GM10248 (cell line): ENCODE data around the gene CCDC85C.

Experiments used
- CTCF ChIA-PET: fragments of 300-600 bp; sonication (Branson Sonifier 250); formaldehyde crosslinking; extraction: SDS; loops from one replicate; lab custom pipeline; 2021; ENCODE audit warnings: antibody characterized with exemption; lab: Yijun Ruan, JAX
- POLR2A ChIA-PET: fragments of 350-650 bp; sonication (Branson Sonifier 250); formaldehyde crosslinking; extraction: SDS; loops from one replicate; lab custom pipeline; 2020; ENCODE audit warnings: antibody characterized with exemption; lab: Yijun Ruan, JAX
- DNase-seq: peaks from one replicate; pipeline ENCODE4 v3.0.0; 2012; ENCODE audit errors: extremely low spot score
- CTCF ChIP-seq: IDR thresholded peaks from 2 replicates; pipeline ENCODE4 v1.5.1; 2012; ENCODE audit warnings: mild to moderate bottlenecking, low read depth; ENCODE audit errors: extremely low read depth, missing control alignments, control extremely low read depth

The CCDC85C gene

DNA sequence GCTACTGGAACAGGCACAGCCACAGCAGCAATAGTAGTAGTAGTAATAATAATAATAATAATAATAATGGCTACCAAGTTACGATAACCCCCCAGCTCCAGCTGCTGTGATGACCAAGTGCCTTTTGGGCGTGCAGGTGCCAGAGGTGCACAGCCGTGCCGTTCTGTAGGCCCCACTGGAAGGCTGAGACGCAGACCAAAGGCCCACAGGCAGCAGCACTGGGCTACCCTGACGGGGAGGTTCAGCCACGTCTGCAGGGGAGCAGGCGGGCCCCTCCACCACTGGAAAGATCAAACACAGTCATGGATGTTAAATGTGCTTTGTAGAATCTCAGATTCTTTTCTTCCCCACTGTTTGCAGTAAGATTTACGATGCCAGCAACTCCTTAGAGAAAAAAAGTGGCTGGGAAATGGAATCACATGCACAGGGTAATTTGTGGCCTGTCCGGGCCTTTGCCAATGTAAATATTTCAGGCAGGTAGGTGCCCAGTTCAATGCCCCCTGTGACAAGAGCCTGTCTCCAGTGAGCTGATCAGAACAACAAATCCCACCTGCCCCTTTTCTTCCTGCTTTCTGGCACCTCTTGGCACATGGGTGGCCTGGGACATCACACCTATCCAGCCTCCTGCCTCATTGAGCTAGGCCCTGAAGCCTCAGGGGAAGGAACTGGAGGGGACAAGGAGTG, 32.6 kb downstream of the CCDC85C start:
- POLR2A ChIA-PET, result no interaction called here
- CTCF ChIA-PET, result no interaction called here
- TF ChIP-seq CTCF, result no peak
- no peak for DNase-seq

GRCh38 chr14:99570544-99571302, 33.3 kb downstream of the CCDC85C start:
- POLR2A ChIA-PET, result no interaction called here
- no peak for TF ChIP-seq CTCF
- no peak for DNase-seq
- CTCF ChIA-PET, result interaction anchor here (1.3 kb wide), 1 partner anchor 14 kb away, joined by 3 read pairs; no protein-coding TSS in a partner anchor

DNA sequence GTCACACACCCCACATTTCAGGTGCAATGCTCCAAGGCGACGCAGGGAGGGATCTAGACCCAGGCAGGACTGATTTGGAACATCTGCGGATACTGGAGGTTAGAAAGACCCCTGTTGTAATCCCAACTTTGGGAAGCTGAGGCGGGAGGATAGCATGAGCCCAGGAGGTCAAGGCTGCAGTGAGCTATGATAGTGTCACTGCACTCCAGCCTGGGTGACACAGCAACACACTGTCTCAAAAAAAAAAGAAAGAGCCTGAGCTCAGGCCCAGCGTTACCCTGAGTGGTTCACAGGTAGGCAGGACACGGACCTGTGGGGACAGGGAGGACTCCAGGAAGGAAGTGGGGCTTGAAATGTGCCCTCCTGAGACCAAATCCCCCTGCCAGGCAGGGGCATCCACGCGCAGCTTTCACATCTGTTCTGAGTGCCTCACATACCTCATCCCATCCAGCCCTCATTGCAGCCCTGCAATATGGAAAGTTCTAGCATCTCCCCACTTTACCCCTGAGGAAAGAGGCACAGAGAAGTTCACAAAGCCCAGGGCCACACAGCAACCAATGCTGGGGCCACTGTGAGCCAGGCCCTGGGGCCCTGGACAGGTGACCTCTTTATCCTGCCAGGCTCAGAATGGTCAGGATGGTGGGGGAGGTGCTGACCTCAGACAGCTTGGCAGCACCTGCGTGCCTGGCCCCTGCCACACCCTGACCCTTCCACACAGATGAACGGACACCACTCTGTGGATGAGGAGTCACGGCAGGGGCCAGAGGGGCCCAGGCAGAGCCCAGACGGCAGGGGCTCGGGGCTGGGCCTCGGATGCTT, 34.1 kb downstream of the CCDC85C start:
- ChIA-PET CTCF (interaction anchor here (1.3 kb wide), 1 partner anchor 15 kb away, joined by 3 read pairs; no protein-coding TSS in a partner anchor), POLR2A (no interaction called here)
- TF ChIP-seq CTCF, result no peak
- DNase-seq, result no peak

DNA sequence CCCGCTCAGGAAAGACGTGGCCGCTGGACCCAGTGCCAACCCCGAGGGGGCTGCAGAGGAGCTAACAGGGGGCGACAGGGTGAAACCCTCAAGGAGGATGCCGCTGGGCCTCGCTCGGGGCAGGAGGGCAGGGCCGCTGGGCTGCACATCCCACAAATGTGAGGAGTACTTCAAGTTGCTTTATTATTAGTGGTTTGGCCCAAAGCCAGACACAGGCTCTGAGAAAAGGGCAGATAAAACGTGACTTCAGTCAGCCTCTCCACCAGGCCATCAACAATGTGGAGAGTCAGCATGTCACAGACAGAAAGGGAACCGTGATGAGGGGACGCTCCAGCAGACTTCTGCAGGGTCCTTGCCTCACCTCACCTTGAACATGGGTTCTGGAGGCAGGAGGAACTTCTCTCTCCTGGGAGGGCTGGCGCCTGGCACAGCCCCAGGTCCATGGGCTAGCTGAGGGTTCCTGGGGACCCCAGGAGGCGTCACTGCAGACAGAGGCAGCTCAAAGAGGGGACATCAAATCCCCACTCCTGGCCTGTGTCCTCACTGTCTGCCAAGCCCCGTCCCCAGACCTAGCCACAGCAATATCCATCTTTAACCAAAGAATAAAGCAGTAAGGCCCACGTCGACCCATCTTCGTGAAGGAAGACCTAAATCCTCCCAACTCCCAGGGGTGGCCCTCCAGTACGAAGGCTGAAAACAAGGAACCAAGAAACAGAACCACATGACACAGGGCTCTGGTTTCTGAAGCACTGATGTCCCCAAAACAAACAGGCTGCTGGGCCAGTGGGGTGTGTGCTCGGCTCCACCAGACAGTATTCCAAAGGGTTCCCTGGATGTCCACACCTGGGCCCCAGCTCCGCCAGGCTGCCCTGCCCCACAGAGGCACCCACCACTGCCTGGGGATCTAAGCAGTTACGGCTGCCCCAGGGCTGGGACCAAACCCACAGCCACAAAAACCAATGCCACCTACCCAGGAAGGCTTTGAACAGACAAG, 35.1 kb downstream of the CCDC85C start:
- no peak for DNase-seq
- POLR2A ChIA-PET, result no interaction called here

More for the DNA sequence above, 35.1 kb downstream of the CCDC85C start:
- TF ChIP-seq CTCF, result no peak
- CTCF ChIA-PET, result no interaction called here
